Fibroblast of lung (primary cell): ENCODE measurements around the gene SLC25A43.
"Not testable (repeated sequence)": the region's sequence is repeated elsewhere in the genome, so short reads cannot be mapped to it uniquely, and the experiment has no call there.

Experiments
- CTCF ChIP-seq, 2 donors: IDR thresholded peaks in 1 of 2; conservative IDR thresholded peaks in 1 of 2; 1 replicate in 1 of 2; 2 replicates in 1 of 2; pipeline ENCODE4 v1.5.1; 2011 to 2012; ENCODE audit warnings: low read length in 2 of 2, control low read depth in 1 of 2, inconsistent platforms in 1 of 2, low read depth in 1 of 2, mild to moderate bottlenecking in 1 of 2
- EZH2 ChIP-seq: IDR thresholded peaks from 2 replicates; pipeline ENCODE4 v1.5.1; 2012; ENCODE audit warnings: low read length, control low read depth, mild to moderate bottlenecking; ENCODE audit errors: missing control alignments

GRCh38 chrX:119387426-119387825 is 11.7 kb upstream of the SLC25A43 start:
- not testable (repeated sequence) for TF ChIP-seq CTCF (conservative IDR thresholded peaks at IDR 0.05 in 1 of 2, IDR thresholded peaks at IDR 0.05 in 1 of 2; ENCODE audit: low read depth in 1 of 2, low read length in 2 of 2); EZH2
